ENCODE results near the gene MMADHC.

Gene MMADHC

GRCh38 chr2:149594411-149594810, 6.8 kb upstream of the MMADHC start:
- Histone ChIP-seq H3K27me3 (ENCODE audit: control insufficient read depth in 1 of 2, insufficient read depth in 2 of 2, low read length in 2 of 2) (no peaks in the 10 kb centered on the region), H3K36me3 (ENCODE audit: control insufficient read depth in 2 of 2, insufficient read depth in 2 of 2, low read length in 2 of 2) (no peaks in the 10 kb centered on the region), H3K4me3 (ENCODE audit: low read length in 2 of 2) (no peak overlapping the region), H3K27ac (ENCODE audit: low read length) (no peak overlapping the region), H3K4me1 (ENCODE audit: control insufficient read depth, insufficient read depth, low read length) (peaks cover 3% of the 10 kb centered on the region), H3K9ac (ENCODE audit: low read length in 2 of 2) (no peak overlapping the region), H3K9me3 (ENCODE audit: control insufficient read depth in 2 of 2, low read length in 2 of 2) (no peaks in the 10 kb centered on the region)

GRCh38 chr2:149587950-149588487, 444 bp upstream of the MMADHC start:
- Histone ChIP-seq H3K9me3 (ENCODE audit: control insufficient read depth in 2 of 2, low read length in 2 of 2) (no peaks in the 10 kb centered on the region), H3K27me3 (ENCODE audit: control insufficient read depth in 1 of 2, insufficient read depth in 2 of 2, low read length in 2 of 2) (no peaks in the 10 kb centered on the region), H3K9ac (ENCODE audit: low read length in 2 of 2) (peak overlapping the region; percentile 99 to 100), H3K27ac (ENCODE audit: low read length) (peak overlapping the region; percentile 95), H3K4me1 (ENCODE audit: control insufficient read depth, insufficient read depth, low read length) (peaks cover 4% of the 10 kb centered on the region), H3K4me3 (ENCODE audit: low read length in 2 of 2) (peak overlapping the region; percentile 96 to 100), H3K36me3 (ENCODE audit: control insufficient read depth in 2 of 2, insufficient read depth in 2 of 2, low read length in 2 of 2) (no peaks in the 10 kb centered on the region)

GRCh38 chr2:149586898-149587219, 716 bp downstream of the MMADHC start:
- H3K27me3 ChIP-seq (ENCODE audit: control insufficient read depth in 1 of 2, insufficient read depth in 2 of 2, low read length in 2 of 2), result no peaks in the 10 kb centered on the region
- peaks cover 4% of the 10 kb centered on the region for H3K4me1 ChIP-seq (ENCODE audit: control insufficient read depth, insufficient read depth, low read length)
- peak overlapping the region; percentile 95 for H3K27ac ChIP-seq (ENCODE audit: low read length)
- H3K9ac ChIP-seq (ENCODE audit: low read length in 2 of 2), result peak overlapping the region; percentile 99 to 100
- no peaks in the 10 kb centered on the region for H3K9me3 ChIP-seq (ENCODE audit: control insufficient read depth in 2 of 2, low read length in 2 of 2)
- H3K4me3 ChIP-seq (ENCODE audit: low read length in 2 of 2), result peak overlapping the region; percentile 96 to 100
- H3K36me3 ChIP-seq (ENCODE audit: control insufficient read depth in 2 of 2, insufficient read depth in 2 of 2, low read length in 2 of 2), result no peaks in the 10 kb centered on the region

- peaks cover 0 to 6% of the 10 kb centered on the region in 2 donors for H3K36me3 ChIP-seq (ENCODE audit: control insufficient read depth in 2 of 2, insufficient read depth in 2 of 2, low read length in 2 of 2)
- H3K4me3 ChIP-seq (ENCODE audit: low read length in 2 of 2), result peak overlapping the region; percentile 96 to 100
- peaks cover 4% of the 10 kb centered on the region for H3K4me1 ChIP-seq (ENCODE audit: control insufficient read depth, insufficient read depth, low read length)
- no peaks in the 10 kb centered on the region for H3K27me3 ChIP-seq (ENCODE audit: control insufficient read depth in 1 of 2, insufficient read depth in 2 of 2, low read length in 2 of 2)
- no peaks in the 10 kb centered on the region for H3K9me3 ChIP-seq (ENCODE audit: control insufficient read depth in 2 of 2, low read length in 2 of 2)
- no peak overlapping the region for H3K27ac ChIP-seq (ENCODE audit: low read length)
- no peak overlapping the region for H3K9ac ChIP-seq (ENCODE audit: low read length in 2 of 2)
These were observed 1.5 kb downstream of the MMADHC start for GRCh38 chr2:149586063-149586462.

GRCh38 chr2:149585166-149585885, 2.2 kb downstream of the MMADHC start:
- H3K4me1 ChIP-seq (ENCODE audit: control insufficient read depth, insufficient read depth, low read length), result peaks cover 4% of the 10 kb centered on the region
- H3K9ac ChIP-seq (ENCODE audit: low read length in 2 of 2), result no peak overlapping the region
- peaks cover 3 to 10% of the 10 kb centered on the region in 2 donors for H3K36me3 ChIP-seq (ENCODE audit: control insufficient read depth in 2 of 2, insufficient read depth in 2 of 2, low read length in 2 of 2)
- no peaks in the 10 kb centered on the region for H3K9me3 ChIP-seq (ENCODE audit: control insufficient read depth in 2 of 2, low read length in 2 of 2)
- H3K4me3 ChIP-seq (ENCODE audit: low read length in 2 of 2), result peak overlapping the region; percentile 9 to 96
- H3K27me3 ChIP-seq (ENCODE audit: control insufficient read depth in 1 of 2, insufficient read depth in 2 of 2, low read length in 2 of 2), result no peaks in the 10 kb centered on the region
- no peak overlapping the region for H3K27ac ChIP-seq (ENCODE audit: low read length)

- no peak overlapping the region for H3K27ac ChIP-seq (ENCODE audit: low read length)
- no peaks in the 10 kb centered on the region for H3K4me1 ChIP-seq (ENCODE audit: control insufficient read depth, insufficient read depth, low read length)
- no peak overlapping the region for H3K4me3 ChIP-seq (ENCODE audit: low read length in 2 of 2)
- H3K27me3 ChIP-seq (ENCODE audit: control insufficient read depth in 1 of 2, insufficient read depth in 2 of 2, low read length in 2 of 2), result no peaks in the 10 kb centered on the region
- peaks cover 16 to 30% of the 10 kb centered on the region in 2 donors for H3K36me3 ChIP-seq (ENCODE audit: control insufficient read depth in 2 of 2, insufficient read depth in 2 of 2, low read length in 2 of 2)
- no peaks in the 10 kb centered on the region for H3K9me3 ChIP-seq (ENCODE audit: control insufficient read depth in 2 of 2, low read length in 2 of 2)
- no peak overlapping the region for H3K9ac ChIP-seq (ENCODE audit: low read length in 2 of 2)
These were observed 7.3 kb downstream of the MMADHC start for GRCh38 chr2:149579972-149580882.

- Histone ChIP-seq H3K4me1 (ENCODE audit: control insufficient read depth, insufficient read depth, low read length) (peaks cover 6% of the 10 kb centered on the region), H3K9me3 (ENCODE audit: control insufficient read depth in 2 of 2, low read length in 2 of 2) (no peaks in the 10 kb centered on the region), H3K27me3 (ENCODE audit: control insufficient read depth in 1 of 2, insufficient read depth in 2 of 2, low read length in 2 of 2) (no peaks in the 10 kb centered on the region), H3K4me3 (ENCODE audit: low read length in 2 of 2) (no peak overlapping the region), H3K36me3 (ENCODE audit: control insufficient read depth in 2 of 2, insufficient read depth in 2 of 2, low read length in 2 of 2) (peaks cover 17 to 30% of the 10 kb centered on the region in 2 donors), H3K27ac (ENCODE audit: low read length) (no peak overlapping the region), H3K9ac (ENCODE audit: low read length in 2 of 2) (no peak overlapping the region)
These were observed 10.3 kb downstream of the MMADHC start for GRCh38 chr2:149577269-149577668.

- H3K9ac ChIP-seq (ENCODE audit: low read length in 2 of 2), result no peak overlapping the region
- H3K36me3 ChIP-seq (ENCODE audit: control insufficient read depth in 2 of 2, insufficient read depth in 2 of 2, low read length in 2 of 2), result peaks cover 17 to 23% of the 10 kb centered on the region in 2 donors
- H3K4me1 ChIP-seq (ENCODE audit: control insufficient read depth, insufficient read depth, low read length), result peaks cover 7% of the 10 kb centered on the region
- no peaks in the 10 kb centered on the region for H3K9me3 ChIP-seq (ENCODE audit: control insufficient read depth in 2 of 2, low read length in 2 of 2)
- no peaks in the 10 kb centered on the region for H3K27me3 ChIP-seq (ENCODE audit: control insufficient read depth in 1 of 2, insufficient read depth in 2 of 2, low read length in 2 of 2)
- no peak overlapping the region for H3K4me3 ChIP-seq (ENCODE audit: low read length in 2 of 2)
- no peak overlapping the region for H3K27ac ChIP-seq (ENCODE audit: low read length)
These were observed 11.8 kb downstream of the MMADHC start for GRCh38 chr2:149575752-149576151.

- H3K27me3 ChIP-seq (ENCODE audit: control insufficient read depth in 1 of 2, insufficient read depth in 2 of 2, low read length in 2 of 2), result no peaks in the 10 kb centered on the region
- H3K4me1 ChIP-seq (ENCODE audit: control insufficient read depth, insufficient read depth, low read length), result peaks cover 7% of the 10 kb centered on the region
- no peak overlapping the region for H3K4me3 ChIP-seq (ENCODE audit: low read length in 2 of 2)
- H3K9ac ChIP-seq (ENCODE audit: low read length in 2 of 2), result no peak overlapping the region
- no peaks in the 10 kb centered on the region for H3K9me3 ChIP-seq (ENCODE audit: control insufficient read depth in 2 of 2, low read length in 2 of 2)
- no peak overlapping the region for H3K27ac ChIP-seq (ENCODE audit: low read length)
- H3K36me3 ChIP-seq (ENCODE audit: control insufficient read depth in 2 of 2, insufficient read depth in 2 of 2, low read length in 2 of 2), result peaks cover 15 to 21% of the 10 kb centered on the region in 2 donors
These were observed 12.3 kb downstream of the MMADHC start for GRCh38 chr2:149575277-149575676.

GRCh38 chr2:149573760-149574159, 13.8 kb downstream of the MMADHC start:
- Histone ChIP-seq H3K27ac (ENCODE audit: low read length) (no peak overlapping the region), H3K9me3 (ENCODE audit: control insufficient read depth in 2 of 2, low read length in 2 of 2) (no peaks in the 10 kb centered on the region), H3K9ac (ENCODE audit: low read length in 2 of 2) (no peak overlapping the region), H3K36me3 (ENCODE audit: control insufficient read depth in 2 of 2, insufficient read depth in 2 of 2, low read length in 2 of 2) (peaks cover 7 to 27% of the 10 kb centered on the region in 2 donors), H3K27me3 (ENCODE audit: control insufficient read depth in 1 of 2, insufficient read depth in 2 of 2, low read length in 2 of 2) (no peaks in the 10 kb centered on the region), H3K4me3 (ENCODE audit: low read length in 2 of 2) (no peak overlapping the region), H3K4me1 (ENCODE audit: control insufficient read depth, insufficient read depth, low read length) (peaks cover 7% of the 10 kb centered on the region)
